ENCODE measurements around the gene DCUN1D2.
"Not testable (repeated sequence)": the region's sequence is repeated elsewhere in the genome, so short reads cannot be mapped to it uniquely, and the experiment has no call there.

DCUN1D2 gene

DNA sequence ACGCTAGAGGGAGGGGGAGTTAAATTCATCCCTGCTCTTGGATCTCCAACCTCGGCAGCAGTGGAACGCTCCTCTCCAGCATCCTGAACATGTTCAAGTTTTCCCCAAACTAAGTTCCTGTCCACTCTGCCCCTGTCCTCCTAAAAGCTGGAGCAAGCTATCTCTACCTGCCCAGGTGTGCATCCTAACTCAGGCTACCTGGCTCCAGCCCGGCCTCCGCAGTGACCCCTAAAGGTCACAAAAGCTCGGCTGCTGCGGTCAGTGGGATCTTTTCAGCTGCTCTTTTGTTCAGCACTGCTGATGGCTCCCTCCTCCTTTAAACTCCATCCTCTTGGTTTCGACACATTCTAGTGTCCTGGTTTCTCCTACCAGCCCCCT lies 1.4 kb downstream of the DCUN1D2 start:
- DNase-seq: no peak

DNA sequence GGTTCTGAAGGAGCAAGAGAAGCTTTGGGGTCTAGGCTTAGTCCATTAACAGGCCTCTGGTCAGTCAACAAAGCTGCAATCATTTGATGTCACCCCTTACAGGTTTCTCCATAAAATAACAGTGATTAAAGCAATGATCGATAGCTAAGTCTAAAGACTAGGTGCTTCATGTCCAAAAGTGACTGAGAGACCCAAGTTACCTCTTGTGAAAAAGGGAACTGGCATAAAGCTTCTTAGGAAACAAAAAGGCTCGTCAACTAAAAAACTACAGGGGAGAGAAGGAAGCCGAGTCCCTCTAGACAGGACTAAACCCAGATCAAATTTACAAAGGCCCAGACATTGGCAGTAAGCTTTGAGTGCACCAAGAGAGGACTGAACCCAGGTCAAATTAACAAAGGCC lies 2.2 kb downstream of the DCUN1D2 start:
- DNase-seq: no peak

DNA sequence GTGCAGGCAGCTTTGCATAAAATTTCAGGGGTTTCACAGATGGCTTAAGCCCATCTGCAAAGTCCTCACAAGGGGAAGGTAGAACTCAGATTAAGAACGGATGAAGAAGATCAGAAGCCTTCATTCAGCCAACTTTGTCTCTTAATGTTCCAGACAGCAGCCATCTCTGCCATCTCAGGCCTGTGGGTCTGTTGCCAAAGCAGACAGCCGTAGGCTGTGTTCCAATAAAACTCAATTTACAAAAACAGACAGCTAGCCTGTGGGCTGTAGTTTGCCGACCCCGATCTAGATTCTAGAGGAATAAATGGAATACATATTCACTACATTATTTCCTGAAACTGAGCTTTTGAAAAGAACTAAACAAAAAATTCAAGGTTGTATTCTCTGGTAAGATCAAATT lies 3.8 kb downstream of the DCUN1D2 start:
- no peak for DNase-seq

DNA sequence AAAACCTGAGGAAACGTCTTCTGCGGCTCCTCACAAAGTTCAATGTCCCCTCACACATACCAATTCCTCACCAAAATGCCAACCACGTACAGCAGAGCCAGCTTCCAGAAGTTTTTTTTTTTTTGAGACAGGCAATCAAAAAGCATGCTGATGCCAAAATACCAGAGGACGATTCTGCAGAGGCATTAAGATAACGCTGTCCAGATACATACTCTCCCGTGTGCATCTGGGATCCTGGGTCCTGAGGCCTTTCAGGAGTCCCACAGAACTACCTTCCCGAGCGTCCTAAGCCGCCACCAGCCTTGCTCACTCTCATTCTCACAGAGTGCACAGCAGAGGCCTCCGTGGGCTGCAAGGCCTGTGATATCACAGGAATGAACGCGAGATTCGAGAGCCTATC lies 5.0 kb downstream of the DCUN1D2 start:
- DNase-seq: no peak

DNA sequence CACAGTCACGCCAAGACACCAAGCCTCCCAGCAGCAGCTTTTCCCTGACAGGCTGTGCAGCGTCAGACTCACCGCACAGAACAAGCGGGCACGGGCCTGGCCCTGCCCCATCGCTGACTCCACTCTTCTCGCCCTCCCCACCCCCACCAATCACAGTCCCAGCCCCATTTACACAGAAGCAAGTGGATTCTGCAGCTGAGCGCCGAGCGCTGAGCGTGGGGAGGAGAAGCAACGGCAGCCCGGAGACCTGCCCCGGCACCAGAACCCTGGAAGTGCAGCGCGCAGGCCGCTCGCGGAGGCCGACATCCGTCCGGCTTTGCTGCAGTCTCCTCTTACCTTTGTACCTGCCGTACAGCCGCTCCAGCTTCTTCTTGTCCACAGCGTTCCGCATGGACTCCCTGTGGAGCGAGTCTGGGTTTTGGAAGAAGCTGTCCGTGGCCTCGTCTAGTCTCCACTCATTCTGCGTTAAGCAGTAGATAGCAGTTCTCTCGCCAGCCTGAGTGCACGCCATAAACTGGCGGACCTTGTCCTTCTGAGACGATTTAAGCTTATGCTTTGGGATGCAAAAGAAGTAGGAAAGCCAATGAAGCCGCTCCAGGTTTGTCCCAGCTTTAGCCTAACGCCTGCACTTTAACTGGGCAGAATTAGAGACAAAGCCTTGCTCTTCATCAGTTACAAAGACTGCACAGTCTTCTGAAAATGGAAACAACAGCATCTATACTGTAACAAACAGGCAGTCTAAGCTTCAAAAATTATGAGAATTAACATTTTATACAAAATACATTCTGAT lies 6.8 kb downstream of the DCUN1D2 start:
- no peak for DNase-seq

DNA sequence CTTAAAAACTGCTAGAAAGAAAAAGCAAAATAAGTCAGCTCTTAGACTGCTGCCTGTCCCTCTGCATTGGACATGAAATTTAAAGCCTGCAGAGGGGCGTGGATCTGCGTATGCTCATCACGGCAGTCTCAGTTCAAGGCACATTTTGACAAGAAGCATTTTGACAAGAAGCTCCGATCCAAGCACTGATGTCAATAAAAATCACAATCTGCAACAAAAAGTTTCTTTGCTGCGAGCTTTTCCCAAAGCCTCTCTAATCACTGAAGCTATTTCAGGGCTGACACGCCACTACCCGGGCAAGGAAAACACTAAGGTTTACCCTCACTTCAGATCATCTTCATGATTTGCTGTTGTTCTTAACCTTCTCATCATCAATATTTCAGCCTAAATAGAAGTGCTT lies 7.4 kb downstream of the DCUN1D2 start:
- DNase-seq: no peak

DNA sequence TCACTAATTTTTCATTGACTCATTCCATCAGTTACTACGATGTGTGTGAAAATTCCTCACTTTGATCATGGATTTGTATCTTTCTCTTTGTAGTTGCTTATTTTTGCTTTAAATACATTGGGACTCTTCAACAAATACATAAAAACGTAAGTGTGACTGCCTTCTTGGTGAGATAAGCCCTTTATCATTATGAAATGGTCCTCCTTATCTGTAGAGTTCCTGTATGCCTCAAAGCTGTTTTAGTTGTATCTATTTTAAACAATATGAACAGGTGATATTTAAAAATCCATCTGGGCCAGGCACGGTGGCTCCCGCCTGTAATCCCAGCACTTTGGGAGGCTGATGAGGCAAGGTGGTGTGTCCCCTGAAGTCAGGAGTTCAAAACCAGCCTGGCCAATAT lies 11.3 kb downstream of the DCUN1D2 start:
- no peak for DNase-seq

DNA sequence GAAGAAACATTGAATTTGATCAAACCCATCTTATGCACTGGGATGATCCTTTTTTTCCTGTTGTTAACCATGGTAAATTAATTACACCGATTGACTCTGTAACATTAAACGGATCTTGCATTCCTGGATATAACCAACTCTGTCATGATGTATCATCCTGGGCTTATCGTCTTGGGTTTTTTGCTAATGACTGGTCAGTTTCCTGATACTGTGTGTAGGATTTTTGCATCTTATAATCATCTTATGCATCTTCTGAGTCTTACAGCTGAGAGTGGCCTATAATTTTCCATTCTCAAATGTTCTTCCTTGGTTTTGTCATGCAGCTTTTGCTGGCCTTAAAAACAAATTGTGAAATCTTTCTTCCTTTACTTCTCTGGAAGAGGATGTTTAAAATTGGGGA lies 12.8 kb downstream of the DCUN1D2 start:
- no peak for DNase-seq

DNA sequence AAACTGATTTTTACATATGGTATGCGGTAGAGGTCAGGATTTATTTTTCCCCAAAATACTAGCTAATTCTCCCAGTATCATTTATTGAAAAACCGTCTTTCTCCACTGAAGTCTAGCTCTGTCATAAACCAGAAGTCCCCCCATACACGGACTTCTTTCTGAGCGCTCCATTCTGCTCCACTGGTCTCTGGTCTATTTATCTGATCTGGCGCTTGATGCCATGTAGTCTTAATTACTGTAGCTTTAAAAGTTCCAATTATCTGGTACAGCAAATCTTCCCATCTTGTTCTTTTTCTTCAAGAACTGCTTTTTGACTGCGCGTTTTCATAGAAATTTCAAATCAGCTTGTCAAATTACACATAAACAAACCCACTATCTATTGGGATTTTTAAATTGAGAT lies 13.7 kb downstream of the DCUN1D2 start:
- DNase-seq: no peak

DNA sequence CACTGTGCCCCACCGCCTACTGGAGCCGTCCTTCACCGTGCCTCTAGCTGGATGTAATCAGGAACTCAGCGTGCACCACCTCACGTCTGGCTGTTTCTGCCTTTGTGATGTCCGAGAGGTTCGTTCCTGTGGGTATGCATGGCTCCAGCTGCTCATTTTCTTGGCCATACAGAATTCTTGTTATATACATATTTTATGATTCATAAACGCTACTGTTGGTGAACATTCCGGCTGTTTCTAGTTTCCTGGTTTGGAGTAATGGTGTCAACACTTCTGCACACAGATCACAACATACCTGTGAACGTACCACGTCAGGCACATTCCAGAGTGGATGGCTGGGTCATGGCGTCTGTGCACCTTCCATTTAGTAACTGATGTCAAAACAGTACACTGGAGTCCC lies 14.6 kb downstream of the DCUN1D2 start:
- DNase-seq: no peak

DNA sequence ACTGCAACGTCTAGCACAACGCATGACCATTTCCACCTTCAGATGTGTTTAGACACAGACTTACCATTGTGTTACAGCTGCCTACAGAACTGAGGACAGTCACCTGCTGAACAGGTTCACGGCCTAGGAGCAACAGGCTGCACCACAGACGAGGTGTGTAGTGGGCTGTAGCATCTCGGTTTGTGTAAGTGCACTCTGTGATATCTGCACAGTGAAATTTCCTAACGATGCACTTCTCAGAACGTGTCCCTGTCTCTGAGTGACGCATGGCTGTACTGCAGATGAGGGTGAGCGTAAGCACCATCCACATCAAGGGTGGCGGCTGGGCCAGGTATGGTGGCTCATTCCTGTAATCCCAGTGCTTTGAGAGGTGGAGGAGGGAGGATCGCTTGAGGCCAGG lies 15.2 kb downstream of the DCUN1D2 start:
- no peak for DNase-seq

DNA sequence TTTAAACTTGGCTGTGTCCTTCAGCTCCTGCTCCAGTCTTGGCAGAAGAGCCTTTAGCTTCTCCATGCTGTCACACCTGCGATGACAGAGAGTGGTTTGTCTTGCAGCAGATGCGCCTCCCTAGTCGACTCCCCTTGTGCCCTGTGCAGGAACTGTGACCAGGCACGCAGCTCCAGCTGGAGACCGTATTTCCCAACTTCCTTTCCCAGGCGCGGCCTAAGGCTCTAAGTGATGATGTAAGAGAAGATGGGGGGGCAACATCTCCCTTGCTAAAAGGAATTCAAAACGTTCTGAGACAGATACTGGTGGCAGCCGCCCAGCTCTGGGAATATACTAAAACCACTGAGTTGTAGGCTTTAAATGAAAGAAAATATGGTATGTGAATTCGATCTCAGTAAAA lies 16.3 kb downstream of the DCUN1D2 start:
- DNase-seq: no peak

DNA sequence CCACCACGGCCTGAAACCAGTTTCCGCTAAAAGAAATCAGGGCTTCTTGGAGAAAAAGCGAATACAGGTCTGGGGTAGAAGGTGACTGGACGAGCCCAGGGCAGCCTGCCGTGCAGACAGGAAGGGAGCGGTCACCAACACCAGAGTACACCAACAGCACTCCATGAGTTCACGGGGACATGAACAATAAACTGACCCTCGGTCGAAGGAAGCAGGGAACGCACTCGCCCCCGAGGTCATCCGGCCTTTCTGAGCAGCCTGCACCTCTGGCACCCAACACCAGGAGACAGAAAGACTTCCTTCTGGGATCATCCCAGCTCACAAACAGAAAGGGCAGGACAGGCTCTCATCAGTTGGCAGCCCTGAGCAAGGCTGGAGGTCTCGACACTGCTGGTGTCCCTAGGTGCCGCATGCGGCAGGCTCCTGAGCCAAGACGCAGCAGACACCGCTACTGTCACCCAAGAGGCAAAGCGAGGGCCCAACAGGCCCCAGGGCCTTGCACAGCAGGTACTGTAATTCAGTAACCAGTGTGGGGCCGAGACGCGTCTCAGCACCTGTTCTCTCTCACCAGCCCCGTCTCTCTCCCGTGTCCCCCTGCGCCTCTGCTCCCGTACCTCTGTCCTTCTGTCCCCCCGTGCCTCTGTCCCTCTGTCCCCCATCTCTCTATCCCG lies 18.0 kb downstream of the DCUN1D2 start:
- DNase-seq: no peak

DNA sequence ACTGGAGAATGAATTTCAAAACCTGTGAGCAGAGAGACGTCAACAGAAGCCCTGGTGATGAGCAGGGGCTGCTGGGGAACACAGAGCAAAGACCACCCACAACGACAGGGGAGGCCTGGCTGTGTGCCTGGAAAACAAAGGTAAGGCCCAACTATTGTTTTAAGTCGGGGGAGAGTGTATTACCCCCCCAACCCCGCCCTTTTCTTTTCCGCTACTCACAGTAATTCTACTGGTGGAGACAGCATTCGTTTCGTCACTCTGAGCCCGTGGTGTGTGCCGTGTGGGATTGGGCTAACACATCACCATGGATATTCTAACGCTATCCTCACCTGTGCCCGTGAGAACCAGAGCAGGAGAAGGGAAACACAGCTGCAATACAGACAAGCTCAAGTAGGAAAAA lies 18.7 kb downstream of the DCUN1D2 start:
- no peak for DNase-seq

DNA sequence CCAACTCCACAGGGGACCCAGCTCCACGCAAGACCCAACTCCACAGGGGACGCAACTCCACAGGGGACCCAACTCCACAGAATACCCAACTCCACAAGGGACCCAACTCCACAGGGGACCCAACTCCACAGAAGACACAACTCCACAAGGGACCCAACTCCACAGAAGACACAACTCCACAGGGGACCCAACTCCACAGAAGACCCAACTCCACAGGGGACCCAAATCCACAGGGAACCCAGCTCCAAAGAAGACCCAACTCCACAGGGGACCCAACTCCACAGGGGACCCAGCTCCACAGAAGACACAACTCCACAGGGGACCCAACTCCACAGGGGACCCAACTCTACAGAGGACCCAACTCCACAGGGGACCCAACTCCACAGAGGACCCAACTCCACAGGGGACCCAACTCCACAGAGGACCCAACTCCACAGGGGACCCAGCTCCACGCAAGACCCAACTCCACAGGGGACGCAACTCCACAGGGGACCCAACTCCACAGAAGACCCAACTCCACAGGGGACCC lies 19.8 kb downstream of the DCUN1D2 start:
- DNase-seq: not testable (repeated sequence)

DNA sequence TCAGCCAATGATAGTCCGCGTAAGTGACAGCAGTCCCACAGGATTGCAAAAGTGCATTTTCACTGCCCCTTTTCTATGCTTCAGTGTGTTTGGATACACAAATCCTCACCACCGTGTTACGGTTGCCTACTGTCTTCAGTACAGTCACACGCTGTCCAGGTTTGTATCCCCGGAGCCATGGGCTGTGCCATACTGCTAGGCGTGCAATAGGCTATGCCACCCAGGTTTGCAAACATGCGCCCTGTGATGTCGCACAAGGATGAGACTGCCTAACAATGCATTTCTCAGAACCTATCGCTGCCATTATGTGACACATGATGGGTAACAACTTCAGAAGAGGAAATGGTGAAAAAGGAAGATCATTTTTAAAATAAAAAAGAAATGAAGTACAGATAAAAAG lies 20.4 kb downstream of the DCUN1D2 start:
- DNase-seq: no peak

DNA sequence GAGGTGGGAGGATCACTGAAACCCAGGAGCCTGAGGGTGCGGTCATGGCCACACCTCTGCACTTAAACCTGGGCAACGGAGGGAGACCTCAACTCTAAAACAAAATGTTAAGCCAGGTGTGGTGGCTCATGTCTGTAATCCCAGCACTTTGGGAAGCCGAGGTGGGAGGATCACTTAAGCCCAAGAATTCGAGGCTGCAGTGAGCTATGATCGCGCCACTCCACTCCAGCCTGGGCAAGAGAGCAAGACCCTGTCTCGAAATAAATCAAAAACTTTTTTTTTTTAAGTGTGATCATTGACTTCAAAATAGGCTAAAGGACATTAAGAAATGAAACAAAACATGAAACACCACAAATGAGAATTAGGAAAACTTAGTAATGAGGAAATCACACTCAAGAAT lies 20.9 kb downstream of the DCUN1D2 start:
- DNase-seq: no peak

DNA sequence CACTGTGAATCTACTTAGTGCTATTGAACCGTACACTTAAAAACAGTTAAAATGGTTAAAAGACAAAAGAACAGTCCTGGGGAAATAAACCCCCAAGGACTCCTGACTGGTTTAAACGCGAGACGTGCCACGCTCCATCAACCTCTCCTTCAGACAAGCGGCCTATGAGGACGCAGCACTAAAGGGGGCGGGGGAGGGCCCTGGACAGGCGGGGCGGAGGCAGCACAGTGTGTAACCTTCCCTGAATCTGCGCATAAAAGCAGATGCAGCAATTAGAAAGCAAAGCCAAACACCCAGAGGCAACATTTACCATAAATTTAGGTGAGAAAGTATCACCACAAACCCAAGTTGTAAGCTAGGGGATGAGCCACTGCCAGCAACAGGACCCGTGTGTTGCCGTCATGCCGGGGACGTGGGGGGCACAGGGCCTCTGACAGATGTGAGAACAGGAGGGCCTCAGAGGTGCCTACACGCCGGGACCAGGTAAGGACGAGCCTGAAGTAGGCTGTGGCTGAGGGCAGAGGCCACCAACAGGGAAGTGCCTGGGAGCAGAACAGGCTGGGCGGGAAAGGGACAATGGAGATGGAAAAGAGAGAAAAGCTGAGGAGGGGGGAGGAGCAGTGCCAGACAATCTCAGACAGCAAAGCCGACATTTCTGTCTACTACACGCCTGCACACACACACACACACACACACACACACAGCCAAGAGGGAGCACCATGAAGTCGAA lies 21.9 kb downstream of the DCUN1D2 start:
- DNase-seq: peak; percentile 84

DNA sequence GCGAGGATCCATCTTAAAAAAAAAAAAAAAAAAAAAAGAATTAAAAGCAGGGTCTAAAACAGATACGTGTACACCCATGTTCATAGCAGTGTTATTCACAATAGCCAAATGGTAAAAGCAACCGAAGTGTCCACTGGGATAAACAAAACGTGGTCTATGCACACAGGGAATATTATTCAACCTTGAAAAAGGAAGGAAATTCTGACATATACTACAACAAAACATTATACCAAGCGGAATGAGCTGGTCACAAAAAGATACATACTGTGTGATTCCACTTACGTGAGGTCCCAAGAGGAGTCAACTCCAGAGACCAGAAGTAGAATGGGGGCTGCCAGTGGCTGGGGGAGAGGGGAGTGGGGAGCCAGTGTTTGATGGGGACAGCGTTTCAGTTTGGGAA lies 22.5 kb downstream of the DCUN1D2 start:
- no peak for DNase-seq

DNA sequence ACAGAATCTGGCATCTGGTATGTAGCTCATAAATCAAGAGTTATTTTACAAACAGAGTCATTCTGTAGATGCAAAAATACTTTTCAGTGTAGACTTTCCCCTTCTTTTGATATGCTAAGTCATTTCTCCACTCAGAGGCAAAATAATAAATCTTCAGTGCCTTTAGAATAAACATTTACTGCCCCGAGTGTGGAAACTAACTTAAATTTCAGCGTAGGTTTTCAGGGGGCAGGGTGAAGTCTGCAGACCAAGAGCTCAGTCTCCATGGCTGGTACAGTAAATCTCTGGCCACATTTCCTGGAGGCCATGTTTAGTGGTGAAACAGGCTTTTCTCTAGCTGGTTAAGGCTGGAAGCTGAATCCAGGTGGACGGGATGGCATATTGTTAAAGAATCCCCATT lies 24.1 kb downstream of the DCUN1D2 start:
- DNase-seq: no peak

DNA sequence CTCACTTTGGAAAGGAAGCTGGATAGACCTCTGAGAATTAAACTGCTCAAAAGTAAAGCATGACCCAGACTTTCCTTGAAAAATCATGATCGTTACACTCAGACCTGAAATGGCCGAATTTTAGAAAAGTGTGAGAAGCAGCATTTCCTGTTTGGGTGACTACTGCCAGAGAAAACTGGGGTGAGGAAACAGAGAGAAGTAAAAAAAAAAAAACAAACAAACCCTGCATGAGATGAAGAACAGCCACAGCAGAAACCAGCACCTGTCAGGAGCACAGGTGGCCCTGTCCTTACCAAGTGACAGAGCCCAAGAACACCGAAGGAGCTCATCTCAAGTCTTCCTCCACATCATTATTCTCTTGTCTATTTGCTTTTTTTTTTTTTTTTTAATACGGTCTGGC lies 25.2 kb downstream of the DCUN1D2 start:
- DNase-seq: no peak

DNA sequence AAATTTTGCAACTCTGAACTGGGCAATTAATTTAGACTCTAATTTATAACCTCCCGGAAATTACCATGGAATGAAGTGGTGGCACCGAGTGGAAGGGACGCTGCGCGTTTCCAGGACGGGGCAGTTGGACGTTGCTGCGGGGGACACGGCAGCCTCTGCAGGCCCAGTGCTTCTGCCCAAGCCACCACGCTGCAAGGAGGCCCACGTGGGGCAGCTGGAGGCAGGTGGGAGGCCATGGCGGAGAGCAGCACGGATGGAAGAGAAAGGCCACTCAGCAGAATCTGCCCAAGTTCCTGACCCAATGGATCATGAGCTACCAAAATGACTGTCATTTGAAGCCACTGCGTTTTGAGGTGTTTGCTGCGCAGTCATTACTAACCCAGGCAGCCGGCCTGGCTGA lies 26.0 kb downstream of the DCUN1D2 start:
- DNase-seq: no peak

DNA sequence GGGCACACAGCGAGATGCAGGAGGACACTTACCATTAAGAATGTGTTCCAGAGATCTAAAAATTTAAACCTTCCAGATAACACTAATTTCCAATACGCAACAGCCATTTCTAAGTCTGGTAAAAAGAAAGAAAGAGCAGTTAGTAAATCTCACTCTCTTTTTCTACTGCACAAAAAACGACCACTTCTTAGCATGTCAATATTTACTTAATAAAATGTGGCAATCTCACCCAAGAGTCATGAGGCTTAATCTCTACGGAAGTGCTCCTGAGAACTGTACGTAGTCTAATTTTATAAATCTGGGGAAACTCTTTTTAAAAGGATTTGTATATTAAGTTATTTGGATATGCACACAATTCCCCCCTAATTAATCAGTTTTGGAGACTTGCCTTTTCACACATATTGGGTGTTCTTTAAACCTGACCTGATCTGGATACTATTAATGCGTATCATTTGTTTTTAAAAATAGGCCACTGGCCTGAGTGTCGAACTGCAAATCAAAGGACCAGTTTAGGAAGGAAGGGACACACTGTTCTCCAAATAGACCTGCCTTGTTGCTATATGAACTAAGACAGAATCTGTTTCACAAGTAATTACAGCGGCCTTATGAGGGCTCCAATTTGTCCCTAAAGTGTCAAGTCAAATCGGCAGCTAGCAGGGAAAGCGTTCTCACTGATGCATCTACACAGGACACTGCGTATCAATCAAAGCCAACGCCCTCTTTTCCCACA lies 29.3 kb downstream of the DCUN1D2 start:
- DNase-seq: no peak

Measured in NCI-H345 (cell line).